Endothelial cell of umbilical vein (primary cell): ENCODE results near the gene ARHGAP30. TPM values are rescaled to one million over a fixed set of nuclear protein-coding genes. Genes with fewer than 3 reads are reported as not detected.

ENCODE experiments used
- BruUV-seq: library from RNA; stranded (reverse); fragments of 400-500 nt; replicated peaks from 2 replicates; lab custom pipeline; 2021; lab: Mats Ljungman, UMichigan
- CTCF ChIA-PET: fragments of 300-600, 350-600 bp; sonication (Branson Sonifier 250); formaldehyde crosslinking; loops from one replicate; lab custom pipeline; 2021; ENCODE audit warnings: antibody characterized with exemption, inconsistent platforms; lab: Charles Lee
- POLR2A ChIA-PET: fragments of 300-600, 350-600 bp; sonication (Branson Sonifier 250); formaldehyde crosslinking; loops from one replicate; lab custom pipeline; 2021; ENCODE audit warnings: antibody characterized with exemption, inconsistent platforms; lab: Charles Lee
- DNase-seq: peaks from one replicate; pipeline ENCODE4 v3.0.0-alpha.2; 2011; ENCODE audit warnings: low read depth, low spot score
- FAIRE-seq: peaks from 2 replicates; lab custom pipeline; 2011; peaks lifted over from hg19 to GRCh38; lab: Jason Lieb, UNC
- H2AFZ ChIP-seq: 2 replicates; pipeline ENCODE4 v1.6.0; 2012; ENCODE audit warnings: low read depth, low read length, control low read depth, inconsistent platforms
- H3K27ac ChIP-seq: 2 replicates; pipeline ENCODE4 v1.5.1; 2011; ENCODE audit warnings: low read depth, mild to moderate bottlenecking, control low read depth, low read length, moderate library complexity; ENCODE audit not compliant: insufficient read depth
- H3K27me3 ChIP-seq, 2 experiments: 2 replicates each; pipeline versions ENCODE4 v1.6.0 to v1.6.1; 2011; ENCODE audit warnings: low read length in 2 of 2, mixed read lengths in 1 of 2; ENCODE audit not compliant: control insufficient read depth in 2 of 2, insufficient read depth in 2 of 2
- H3K36me3 ChIP-seq, 2 experiments: 2 replicates in 1 of 2; 3 replicates in 1 of 2; pipeline ENCODE4 v1.5.1; 2011; ENCODE audit warnings: low read length in 2 of 2, mild to moderate bottlenecking in 1 of 2, moderate library complexity in 1 of 2; ENCODE audit not compliant: control insufficient read depth in 2 of 2, insufficient read depth in 2 of 2; ENCODE audit errors: extremely low read depth in 1 of 2
- H3K4me1 ChIP-seq: 3 replicates; pipeline ENCODE4 v1.5.1; 2011; ENCODE audit warnings: mild to moderate bottlenecking, low read length; ENCODE audit not compliant: control insufficient read depth, insufficient read depth; ENCODE audit errors: extremely low read depth
- H3K4me2 ChIP-seq: 2 replicates; pipeline ENCODE4 v1.6.1; 2011; ENCODE audit warnings: low read length, control low read depth, mixed read lengths; ENCODE audit not compliant: insufficient read depth
- H3K4me3 ChIP-seq, 3 experiments: fragments of 200-600 bp in 1 of 3; sonication (generic), shearing (Covaris generic) in 1 of 3; replicated peaks in 1 of 3; 2 replicates each; pipeline ENCODE4 v1.5.1; 2011 to 2016; ENCODE audit warnings: control low read depth in 3 of 3, low read length in 3 of 3, mild to moderate bottlenecking in 2 of 3, inconsistent platforms in 1 of 3, low read depth in 1 of 3, moderate library complexity in 1 of 3; ENCODE audit not compliant: insufficient read depth in 1 of 3
- H3K79me2 ChIP-seq: 2 replicates; pipeline ENCODE4 v1.6.0; 2012; ENCODE audit warnings: low read length, inconsistent platforms; ENCODE audit not compliant: control insufficient read depth, insufficient read depth
- H3K9ac ChIP-seq: replicated peaks from 2 replicates; pipeline ENCODE3; 2011; ENCODE audit warnings: low read length, control low read depth; ENCODE audit not compliant: insufficient read depth; ENCODE audit errors: extremely low read depth
- H3K9me1 ChIP-seq: replicated peaks from 3 replicates; pipeline ENCODE4 v1.6.0; 2011; ENCODE audit warnings: mild to moderate bottlenecking, low read length; ENCODE audit not compliant: control insufficient read depth, insufficient read depth; ENCODE audit errors: extremely low read depth
- H3K9me3 ChIP-seq: replicated peaks from 2 replicates; pipeline ENCODE4 v1.5.1; 2012; ENCODE audit warnings: low read length, inconsistent platforms; ENCODE audit not compliant: control insufficient read depth, insufficient read depth
- H4K20me1 ChIP-seq: replicated peaks from 2 replicates; pipeline ENCODE3; 2011; ENCODE audit warnings: mild to moderate bottlenecking, low read length; ENCODE audit not compliant: control insufficient read depth, insufficient read depth; ENCODE audit errors: extremely low read depth
- EZH2 ChIP-seq: IDR thresholded peaks from 2 replicates; pipeline ENCODE4 v1.6.1; 2012; ENCODE audit warnings: borderline replicate concordance, low read depth, mild to moderate bottlenecking, moderate library complexity, low read length, inconsistent platforms; ENCODE audit not compliant: severe bottlenecking
- FOS ChIP-seq: IDR thresholded peaks from 2 replicates; pipeline ENCODE4 v1.6.1; 2011; ENCODE audit warnings: mild to moderate bottlenecking, low read length, moderate library complexity, borderline replicate concordance; ENCODE audit not compliant: insufficient read depth
- GATA2 ChIP-seq: IDR thresholded peaks from 2 replicates; pipeline ENCODE4 v1.7.0; 2011; ENCODE audit warnings: low read depth, mild to moderate bottlenecking, moderate library complexity, mixed read lengths, low read length; ENCODE audit not compliant: insufficient read length, insufficient read depth
- JUN ChIP-seq: IDR thresholded peaks from 2 replicates; pipeline ENCODE4 v1.6.1; 2011; ENCODE audit warnings: borderline replicate concordance, low read depth; ENCODE audit not compliant: insufficient read length, insufficient read depth
- MYC ChIP-seq: IDR thresholded peaks from one replicate; pipeline ENCODE4 v1.6.1; 2011; ENCODE audit warnings: mild to moderate bottlenecking, low read depth, low read length
- POLR2A ChIP-seq: IDR thresholded peaks from 2 replicates; pipeline ENCODE4 v1.6.1; 2012; ENCODE audit warnings: low read depth, mild to moderate bottlenecking, control low read depth, low read length
- POLR2AphosphoS5 ChIP-seq: IDR thresholded peaks from 2 replicates; pipeline ENCODE4 v1.6.1; 2012; ENCODE audit warnings: low read depth, mild to moderate bottlenecking, control low read depth, low read length, moderate library complexity; ENCODE audit not compliant: insufficient read depth
- dilution Hi-C: fragments of 300-500 bp; cut with MboI; formaldehyde crosslinking; loops from one replicate; pipeline ENCODE4 v1.15.0; 2019; ENCODE audit warnings: low sequenced_read_pairs; ENCODE audit not compliant: extremely low pct_ligation_motif_present
- intact Hi-C: fragments of 100-400 bp; cut with micrococcal nuclease; formaldehyde crosslinking; loops from one replicate; pipeline ENCODE4 v1.10.0; 2022
- polyA plus RNA-seq, 4 experiments: library from polyadenylated mRNA; depleted of rRNA in 3 of 4; stranded (reverse) in 3 of 4; unstranded in 1 of 4; fragments of >200 nt; gene quantifications; 2 replicates each; pipeline versions ENCODE4 v1.2.1 to v1.2.3, GENCODE V29; 2011 to 2012; ENCODE audit warnings: missing spikeins in 1 of 4
- total RNA-seq: library from RNA; stranded (reverse); gene quantifications from 2 replicates; pipeline ENCODE4 v1.2.3, GENCODE V29; 2021
- TF ChIP-seq, protein P1 (sequence below): IDR thresholded peaks from 2 replicates; pipeline ENCODE4 v1.6.1; 2011; ENCODE audit not compliant: insufficient read depth, insufficient read length
- TF ChIP-seq, protein P2 (sequence below), 2 donors: IDR thresholded peaks; 1 replicate in 1 of 2; 2 replicates in 1 of 2; pipeline ENCODE4 v1.5.1; 2011; ENCODE audit warnings: low read length in 2 of 2, mild to moderate bottlenecking in 2 of 2, moderate library complexity in 2 of 2, control low read depth in 1 of 2, inconsistent platforms in 1 of 2, low read depth in 1 of 2; ENCODE audit not compliant: insufficient read depth in 1 of 2; ENCODE audit errors: extremely low read depth in 1 of 2

The ARHGAP30 gene
- total and polyA plus RNA-seq, 2 donors (not counting 3 experiments of a cell fraction or from before 2014, with no cell fraction given) = not detected

DNA sequence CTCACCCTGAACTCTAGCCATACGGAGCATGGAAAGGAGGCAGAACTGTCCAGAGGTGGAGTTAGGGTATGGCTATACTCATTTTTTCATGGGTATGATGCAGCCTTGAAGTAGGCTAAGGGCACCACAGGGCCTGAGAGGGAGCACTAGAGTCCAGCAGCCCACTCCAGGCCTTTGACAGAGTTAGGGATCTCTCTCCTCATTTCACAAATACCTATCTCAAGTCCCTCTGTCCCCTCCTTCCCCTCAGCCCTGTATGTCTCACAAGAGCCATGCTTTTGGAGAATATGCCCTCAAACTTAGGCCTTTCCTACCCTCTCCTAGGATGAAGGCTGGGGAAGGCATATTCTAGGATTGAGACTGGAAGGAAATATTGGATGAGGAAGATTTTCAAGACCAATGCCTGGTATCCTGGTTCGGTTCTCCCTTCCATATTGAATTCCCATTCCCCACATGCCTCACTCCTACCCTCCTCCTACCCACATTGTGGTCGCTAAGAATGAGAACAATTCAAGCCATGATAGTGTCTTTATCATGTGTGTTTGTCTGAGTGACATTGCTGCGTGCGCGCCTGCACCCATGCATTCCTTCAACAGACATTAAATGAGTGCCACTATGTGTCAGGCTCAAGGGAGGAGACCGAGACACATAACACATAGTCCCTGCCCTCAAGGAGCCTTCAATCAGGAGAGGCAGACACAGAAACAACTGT, 22.3 kb upstream of the ARHGAP30 start:
- no peak overlapping the region for H3K4me3 ChIP-seq
- dilution Hi-C loops (no loop called here), intact Hi-C loops (no loop called here)
- H3K9me3 ChIP-seq = no peaks in the 10 kb centered on the region
- no peak overlapping the region for H3K27ac ChIP-seq
- H3K9me1 ChIP-seq = no peaks in the 10 kb centered on the region
- no peak overlapping the region for H2AFZ ChIP-seq
- H3K79me2 ChIP-seq = no peaks in the 10 kb centered on the region
- no TSS peak for BruUV-seq
- ChIA-PET POLR2A (no interaction called here), CTCF (interaction anchor here (1.5 kb wide), 1 partner anchor 94 kb away, joined by 4 read pairs; no protein-coding TSS in a partner anchor)
- H4K20me1 ChIP-seq = no peaks in the 10 kb centered on the region
- DNase-seq (no peak), FAIRE-seq (no peak)
- no peak overlapping the region for H3K4me2 ChIP-seq
- no peaks in the 10 kb centered on the region for H3K36me3 ChIP-seq
- TF ChIP-seq EZH2 (no peak), POLR2AphosphoS5 (no peak), FOS (no peak), POLR2A (no peak), MYC (no peak), GATA2 (no peak), JUN (no peak)
- TF ChIP-seq, protein P1, sequence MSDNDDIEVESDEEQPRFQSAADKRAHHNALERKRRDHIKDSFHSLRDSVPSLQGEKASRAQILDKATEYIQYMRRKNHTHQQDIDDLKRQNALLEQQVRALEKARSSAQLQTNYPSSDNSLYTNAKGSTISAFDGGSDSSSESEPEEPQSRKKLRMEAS = no peak
- TF ChIP-seq, protein P2, sequence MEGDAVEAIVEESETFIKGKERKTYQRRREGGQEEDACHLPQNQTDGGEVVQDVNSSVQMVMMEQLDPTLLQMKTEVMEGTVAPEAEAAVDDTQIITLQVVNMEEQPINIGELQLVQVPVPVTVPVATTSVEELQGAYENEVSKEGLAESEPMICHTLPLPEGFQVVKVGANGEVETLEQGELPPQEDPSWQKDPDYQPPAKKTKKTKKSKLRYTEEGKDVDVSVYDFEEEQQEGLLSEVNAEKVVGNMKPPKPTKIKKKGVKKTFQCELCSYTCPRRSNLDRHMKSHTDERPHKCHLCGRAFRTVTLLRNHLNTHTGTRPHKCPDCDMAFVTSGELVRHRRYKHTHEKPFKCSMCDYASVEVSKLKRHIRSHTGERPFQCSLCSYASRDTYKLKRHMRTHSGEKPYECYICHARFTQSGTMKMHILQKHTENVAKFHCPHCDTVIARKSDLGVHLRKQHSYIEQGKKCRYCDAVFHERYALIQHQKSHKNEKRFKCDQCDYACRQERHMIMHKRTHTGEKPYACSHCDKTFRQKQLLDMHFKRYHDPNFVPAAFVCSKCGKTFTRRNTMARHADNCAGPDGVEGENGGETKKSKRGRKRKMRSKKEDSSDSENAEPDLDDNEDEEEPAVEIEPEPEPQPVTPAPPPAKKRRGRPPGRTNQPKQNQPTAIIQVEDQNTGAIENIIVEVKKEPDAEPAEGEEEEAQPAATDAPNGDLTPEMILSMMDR (IDR thresholded peaks at IDR 0.05; ENCODE audit: extremely low read depth in 1 of 2, insufficient read depth in 1 of 2, low read depth in 1 of 2, low read length in 2 of 2) = no peak
- H3K9ac ChIP-seq = no peak overlapping the region
- H3K27me3 ChIP-seq = no peaks in the 10 kb centered on the region
- no peaks in the 10 kb centered on the region for H3K4me1 ChIP-seq
